NOMO-1 (cell line): ENCODE results near the gene SERPINI1.

Experiments
- DNase-seq, 2 experiments: peaks; one replicate each; lab custom pipeline; 2025; ENCODE audit not compliant: unreplicated experiment in 2 of 2; lab: John Stamatoyannopoulos, UW

Gene SERPINI1

DNA sequence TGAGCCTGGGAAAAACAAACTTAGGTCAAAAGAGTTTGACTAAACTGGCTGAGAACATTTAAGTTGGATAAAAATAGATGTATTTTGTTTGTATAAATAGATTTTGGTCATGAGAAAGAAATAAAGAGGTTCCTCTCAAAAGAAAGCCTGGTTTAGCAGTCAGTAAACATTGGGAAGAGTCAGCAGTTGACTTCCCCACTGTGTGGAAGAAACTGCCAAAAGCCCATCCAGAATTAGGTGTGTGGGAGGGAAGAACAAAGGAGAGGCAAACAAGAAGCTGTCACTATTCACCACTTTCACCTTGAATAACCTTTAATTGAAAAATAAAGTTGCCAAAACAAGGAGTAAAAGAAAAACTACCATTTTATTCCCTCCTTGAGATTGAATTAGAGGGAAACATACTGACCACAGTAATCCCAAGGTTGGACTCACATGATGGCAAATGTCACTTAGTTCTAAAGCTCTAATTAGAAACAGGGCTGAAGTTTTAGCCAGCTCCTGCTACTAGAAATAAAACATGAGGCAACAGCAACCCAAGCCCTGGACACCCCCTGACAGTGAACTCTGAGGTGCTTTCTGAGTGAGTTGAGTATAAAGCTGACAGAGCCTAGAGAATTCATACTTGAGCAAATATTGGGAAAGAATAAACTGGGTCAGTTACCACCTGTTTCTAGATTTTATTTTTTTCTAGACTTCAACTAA, 139.3 kb downstream of the SERPINI1 start:
- no peak for DNase-seq
